ENCODE data around the gene CDH4.

DNA sequence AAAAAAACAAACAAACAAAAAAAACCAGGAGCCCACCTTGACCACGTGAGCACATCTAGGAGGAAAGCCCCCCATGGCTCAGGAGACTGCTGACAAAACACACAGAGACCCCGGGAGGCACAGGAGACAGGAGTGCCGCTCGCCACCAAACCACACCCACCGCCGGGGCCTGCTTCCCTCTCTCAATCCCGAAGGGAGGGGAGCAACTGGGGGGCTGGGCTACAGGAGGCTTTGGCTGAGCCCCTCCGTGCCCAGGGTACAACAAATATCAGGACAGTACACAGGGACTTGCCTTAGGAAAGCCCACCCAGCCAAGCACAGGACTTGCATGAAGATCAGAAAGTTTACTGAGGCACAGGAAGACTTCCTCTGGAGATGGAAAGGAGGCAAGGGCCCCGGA lies 711.1 kb downstream of the CDH4 start:
- TF ChIP-seq, protein P1, sequence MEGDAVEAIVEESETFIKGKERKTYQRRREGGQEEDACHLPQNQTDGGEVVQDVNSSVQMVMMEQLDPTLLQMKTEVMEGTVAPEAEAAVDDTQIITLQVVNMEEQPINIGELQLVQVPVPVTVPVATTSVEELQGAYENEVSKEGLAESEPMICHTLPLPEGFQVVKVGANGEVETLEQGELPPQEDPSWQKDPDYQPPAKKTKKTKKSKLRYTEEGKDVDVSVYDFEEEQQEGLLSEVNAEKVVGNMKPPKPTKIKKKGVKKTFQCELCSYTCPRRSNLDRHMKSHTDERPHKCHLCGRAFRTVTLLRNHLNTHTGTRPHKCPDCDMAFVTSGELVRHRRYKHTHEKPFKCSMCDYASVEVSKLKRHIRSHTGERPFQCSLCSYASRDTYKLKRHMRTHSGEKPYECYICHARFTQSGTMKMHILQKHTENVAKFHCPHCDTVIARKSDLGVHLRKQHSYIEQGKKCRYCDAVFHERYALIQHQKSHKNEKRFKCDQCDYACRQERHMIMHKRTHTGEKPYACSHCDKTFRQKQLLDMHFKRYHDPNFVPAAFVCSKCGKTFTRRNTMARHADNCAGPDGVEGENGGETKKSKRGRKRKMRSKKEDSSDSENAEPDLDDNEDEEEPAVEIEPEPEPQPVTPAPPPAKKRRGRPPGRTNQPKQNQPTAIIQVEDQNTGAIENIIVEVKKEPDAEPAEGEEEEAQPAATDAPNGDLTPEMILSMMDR (IDR thresholded peaks at IDR 0.05): no peak
- no peak for TF ChIP-seq POLR2A (IDR thresholded peaks at IDR 0.05)
